ENCODE data around the gene ARHGAP11A.
A peak's percentile ranks its signal among the peaks of the same experiment; 100 is the strongest.
"Not testable (repeated sequence)": the region's sequence is repeated elsewhere in the genome, so short reads cannot be mapped to it uniquely, and the experiment has no call there.

The ARHGAP11A gene, protein sequence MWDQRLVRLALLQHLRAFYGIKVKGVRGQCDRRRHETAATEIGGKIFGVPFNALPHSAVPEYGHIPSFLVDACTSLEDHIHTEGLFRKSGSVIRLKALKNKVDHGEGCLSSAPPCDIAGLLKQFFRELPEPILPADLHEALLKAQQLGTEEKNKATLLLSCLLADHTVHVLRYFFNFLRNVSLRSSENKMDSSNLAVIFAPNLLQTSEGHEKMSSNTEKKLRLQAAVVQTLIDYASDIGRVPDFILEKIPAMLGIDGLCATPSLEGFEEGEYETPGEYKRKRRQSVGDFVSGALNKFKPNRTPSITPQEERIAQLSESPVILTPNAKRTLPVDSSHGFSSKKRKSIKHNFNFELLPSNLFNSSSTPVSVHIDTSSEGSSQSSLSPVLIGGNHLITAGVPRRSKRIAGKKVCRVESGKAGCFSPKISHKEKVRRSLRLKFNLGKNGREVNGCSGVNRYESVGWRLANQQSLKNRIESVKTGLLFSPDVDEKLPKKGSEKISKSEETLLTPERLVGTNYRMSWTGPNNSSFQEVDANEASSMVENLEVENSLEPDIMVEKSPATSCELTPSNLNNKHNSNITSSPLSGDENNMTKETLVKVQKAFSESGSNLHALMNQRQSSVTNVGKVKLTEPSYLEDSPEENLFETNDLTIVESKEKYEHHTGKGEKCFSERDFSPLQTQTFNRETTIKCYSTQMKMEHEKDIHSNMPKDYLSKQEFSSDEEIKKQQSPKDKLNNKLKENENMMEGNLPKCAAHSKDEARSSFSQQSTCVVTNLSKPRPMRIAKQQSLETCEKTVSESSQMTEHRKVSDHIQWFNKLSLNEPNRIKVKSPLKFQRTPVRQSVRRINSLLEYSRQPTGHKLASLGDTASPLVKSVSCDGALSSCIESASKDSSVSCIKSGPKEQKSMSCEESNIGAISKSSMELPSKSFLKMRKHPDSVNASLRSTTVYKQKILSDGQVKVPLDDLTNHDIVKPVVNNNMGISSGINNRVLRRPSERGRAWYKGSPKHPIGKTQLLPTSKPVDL

DNA sequence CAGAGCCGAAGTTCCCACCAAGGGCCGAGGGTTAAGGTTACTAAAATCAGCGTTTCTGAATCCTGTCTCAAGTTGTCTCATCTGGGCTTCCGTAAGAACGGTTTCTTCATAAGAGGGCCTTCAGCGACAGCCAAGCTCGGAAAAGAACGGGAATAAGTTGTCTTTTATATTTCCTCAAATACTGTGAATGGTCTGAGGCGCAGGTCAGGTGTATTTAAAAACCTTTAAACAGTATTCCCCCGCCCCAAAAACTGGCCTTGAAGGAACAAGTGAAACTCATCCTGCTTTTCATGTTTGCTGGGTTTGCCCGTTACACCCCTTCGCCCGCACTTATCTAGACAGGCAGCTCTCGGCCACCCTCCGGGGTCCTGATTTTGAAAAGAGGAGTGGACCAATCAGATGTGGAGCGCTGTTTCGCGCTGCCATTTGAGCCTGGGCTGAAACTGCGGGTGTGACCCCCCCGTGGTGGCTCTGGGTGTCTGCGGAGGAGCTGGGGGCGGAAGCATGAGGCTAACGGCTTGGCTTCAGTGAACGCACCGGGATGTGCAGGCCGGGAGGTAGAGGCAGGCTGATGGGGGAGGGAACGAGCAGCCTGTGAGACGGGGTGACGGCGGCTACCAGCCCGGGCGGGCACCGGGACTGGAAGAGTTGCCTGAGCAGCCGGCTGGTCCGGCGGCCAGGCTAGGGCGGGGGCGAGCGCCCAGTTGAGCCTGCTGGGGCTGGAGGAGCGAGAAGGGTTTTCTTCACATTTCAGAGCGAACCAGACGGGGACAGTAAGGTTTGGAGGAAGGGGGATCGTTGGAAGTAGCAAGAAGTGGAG, at the start of gene ARHGAP11A:
Gene ARHGAP11A, plus strand, starts transcription at position 454 of the 820 bp plus-strand sequence. CDS start 708 bp downstream, outside the sequence.
- not testable (repeated sequence) for DNase-seq

DNA sequence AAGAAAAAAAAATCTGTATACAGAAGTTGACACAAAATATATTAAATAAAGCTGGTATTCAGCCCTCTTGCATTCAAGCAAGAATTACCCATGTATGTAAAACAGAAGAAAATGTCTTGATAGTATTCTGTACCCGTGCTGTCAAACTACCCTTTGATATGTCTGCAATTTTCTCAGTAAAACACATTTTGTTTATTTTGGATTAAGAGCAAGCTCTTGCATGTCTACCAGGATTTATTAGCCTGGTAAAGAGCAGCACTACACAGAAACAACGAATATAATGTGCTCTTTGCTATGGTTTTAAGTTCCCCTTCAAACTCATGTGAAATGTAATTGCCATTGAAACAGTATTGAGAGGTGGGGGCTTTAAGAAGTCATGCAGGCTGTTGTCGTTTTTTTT, 46.3 kb upstream of the ARHGAP11A start:
- DNase-seq = not testable (repeated sequence)

DNA sequence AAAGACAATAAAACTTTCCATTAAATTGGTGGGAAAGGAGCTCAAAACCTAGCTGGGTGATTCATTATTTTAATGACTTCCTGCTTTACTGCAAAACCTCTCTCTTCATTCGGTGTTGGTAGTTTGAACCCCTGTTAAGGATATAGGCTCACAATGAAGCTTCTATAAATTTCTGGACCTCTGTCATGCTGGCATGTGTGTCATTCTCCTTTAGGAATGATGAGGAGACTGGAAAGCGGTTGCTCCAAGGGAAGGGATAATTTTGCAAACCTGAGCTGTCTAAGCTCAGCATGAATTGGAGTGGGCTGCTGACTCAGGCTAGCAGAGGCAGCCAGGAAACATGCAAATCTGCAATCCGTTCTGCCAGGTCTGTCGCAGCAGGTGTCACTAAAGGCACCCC, 36.8 kb upstream of the ARHGAP11A start:
- not testable (repeated sequence) for DNase-seq

DNA sequence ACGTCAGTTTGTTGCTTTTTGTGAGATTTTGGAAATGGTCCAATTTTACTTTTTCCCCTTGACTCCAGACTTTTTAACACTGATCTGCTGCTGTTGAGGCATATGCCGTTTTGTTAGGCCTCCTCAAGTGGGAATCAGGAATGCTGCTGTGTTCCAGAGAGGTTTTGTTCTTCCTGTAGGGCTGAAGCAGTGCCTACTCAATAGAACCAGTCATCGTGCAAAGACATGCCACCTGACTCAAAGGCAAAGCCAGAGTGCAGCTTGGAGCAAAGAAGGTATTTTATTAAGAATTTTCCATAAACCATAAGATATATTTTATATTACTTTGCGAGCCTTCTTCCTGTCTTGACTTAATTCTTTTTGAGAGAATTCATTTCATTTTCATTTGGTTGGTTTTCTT, 29.5 kb upstream of the ARHGAP11A start:
- DNase-seq = not testable (repeated sequence)

DNA sequence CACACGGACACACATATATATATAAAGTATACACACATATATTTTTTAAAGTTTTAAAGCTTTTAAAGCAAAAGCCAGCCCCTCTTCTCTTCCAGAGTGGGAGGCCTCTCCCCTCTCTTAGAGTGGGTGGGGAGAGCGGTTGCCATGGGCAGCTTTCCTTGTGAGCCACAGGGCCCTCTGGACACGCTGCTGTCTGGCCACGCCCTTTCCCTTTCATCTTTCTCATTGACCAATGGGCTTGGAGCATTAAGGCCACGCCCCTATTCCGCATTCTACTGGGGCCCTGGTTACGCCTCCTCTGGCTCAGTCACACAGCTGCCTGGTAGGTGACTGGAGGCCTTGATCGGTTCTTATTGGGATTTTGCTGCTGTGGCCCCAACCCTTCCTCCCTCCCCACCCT, 22.2 kb upstream of the ARHGAP11A start, which contains the start of gene GOLGA8N:
Gene GOLGA8N, plus strand, starts transcription at position 306 of the 400 bp plus-strand sequence.
- DNase-seq = not testable (repeated sequence)

DNA sequence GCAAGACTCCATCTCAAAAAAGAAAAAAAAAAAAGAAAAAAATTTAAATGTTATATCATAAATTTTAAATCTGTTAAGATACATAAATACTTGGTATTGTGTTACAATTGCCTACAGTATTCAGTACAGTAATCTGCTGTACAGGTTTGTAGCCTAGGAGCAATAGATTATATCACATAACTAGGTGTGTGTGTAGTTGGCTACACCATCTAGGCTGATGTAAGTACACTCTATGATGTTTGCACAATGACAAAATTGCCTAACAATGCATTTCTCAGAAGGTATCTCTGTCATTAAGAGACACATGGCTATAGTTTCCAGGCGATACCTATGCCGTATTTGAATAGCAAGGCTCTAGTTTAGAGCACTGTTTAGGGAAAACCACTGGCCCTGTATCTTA, 5.8 kb upstream of the ARHGAP11A start:
- DNase-seq = not testable (repeated sequence)

DNA sequence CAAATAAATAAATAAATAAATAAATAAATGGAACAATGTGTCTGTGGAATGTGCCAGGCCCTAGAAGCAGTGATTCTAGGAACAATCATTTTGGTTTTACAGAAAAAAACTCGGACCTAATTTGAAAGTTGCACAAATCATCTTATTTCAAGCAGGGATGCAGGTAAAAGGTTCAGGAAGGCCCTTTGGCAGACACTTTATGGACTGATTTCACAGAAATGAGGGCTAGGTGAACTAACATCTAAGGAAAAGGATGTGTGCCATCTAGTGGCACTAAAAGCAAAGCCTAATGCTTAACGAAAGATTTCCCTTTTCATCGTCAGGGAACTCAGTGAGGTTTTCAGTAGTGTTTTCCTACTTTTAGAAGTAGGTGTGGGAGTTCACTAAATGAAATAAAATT, 4.6 kb upstream of the ARHGAP11A start:
- DNase-seq = not testable (repeated sequence)

DNA sequence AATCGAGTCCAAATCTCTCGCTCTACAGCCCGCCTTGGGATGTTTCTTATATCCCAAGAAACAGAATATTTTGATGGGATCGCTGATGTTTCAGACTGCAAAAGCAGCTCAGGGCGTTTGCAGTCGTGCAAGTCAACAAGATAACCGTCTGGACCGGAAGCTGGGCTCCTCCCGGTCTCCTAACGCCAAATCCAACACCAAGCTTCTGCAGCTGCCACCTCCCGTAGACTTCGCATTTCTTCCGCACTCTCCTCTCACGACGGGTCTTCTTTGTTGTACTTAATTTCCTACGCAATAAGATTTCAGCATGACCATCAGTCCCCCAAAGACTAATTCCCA, 623 bp upstream of the ARHGAP11A start:
- DNase-seq = not testable (repeated sequence)

DNA sequence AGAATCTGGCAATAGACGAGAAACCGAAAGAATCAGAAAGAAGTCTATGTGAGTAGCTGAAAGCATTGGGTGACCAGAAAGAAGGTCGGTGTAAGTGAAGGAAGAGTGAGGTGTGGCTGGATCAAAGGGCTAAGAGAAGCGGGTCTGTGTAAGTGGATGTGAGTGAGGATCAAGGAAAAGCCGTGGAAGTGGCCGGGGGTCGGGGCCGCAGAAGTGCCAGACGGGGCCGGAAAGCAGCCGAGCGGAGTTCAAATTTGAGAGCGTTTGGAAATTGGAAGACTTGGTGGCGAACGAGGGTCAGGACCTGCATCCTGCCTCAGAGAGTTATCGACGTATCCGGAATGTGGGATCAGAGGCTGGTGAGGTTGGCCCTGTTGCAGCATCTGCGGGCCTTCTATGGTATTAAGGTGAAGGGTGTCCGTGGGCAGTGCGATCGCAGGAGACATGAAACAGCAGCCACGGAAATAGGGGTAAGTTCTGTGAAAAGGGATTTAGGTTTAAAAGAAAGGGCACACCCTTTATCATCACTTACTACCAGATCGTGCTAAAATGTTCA, 645 bp downstream of the ARHGAP11A start:
- not testable (repeated sequence) for DNase-seq

DNA sequence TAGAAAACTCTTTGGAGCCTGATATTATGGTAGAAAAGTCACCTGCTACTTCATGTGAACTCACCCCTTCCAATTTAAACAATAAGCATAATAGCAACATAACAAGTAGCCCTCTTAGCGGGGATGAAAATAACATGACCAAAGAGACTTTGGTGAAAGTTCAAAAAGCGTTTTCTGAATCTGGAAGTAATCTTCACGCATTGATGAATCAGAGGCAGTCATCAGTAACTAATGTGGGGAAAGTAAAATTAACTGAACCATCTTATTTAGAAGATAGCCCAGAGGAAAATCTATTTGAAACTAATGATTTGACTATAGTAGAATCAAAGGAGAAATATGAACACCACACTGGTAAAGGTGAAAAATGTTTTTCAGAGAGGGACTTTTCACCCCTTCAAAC, 21.1 kb downstream of the ARHGAP11A start:
- DNase-seq = no peak

DNA sequence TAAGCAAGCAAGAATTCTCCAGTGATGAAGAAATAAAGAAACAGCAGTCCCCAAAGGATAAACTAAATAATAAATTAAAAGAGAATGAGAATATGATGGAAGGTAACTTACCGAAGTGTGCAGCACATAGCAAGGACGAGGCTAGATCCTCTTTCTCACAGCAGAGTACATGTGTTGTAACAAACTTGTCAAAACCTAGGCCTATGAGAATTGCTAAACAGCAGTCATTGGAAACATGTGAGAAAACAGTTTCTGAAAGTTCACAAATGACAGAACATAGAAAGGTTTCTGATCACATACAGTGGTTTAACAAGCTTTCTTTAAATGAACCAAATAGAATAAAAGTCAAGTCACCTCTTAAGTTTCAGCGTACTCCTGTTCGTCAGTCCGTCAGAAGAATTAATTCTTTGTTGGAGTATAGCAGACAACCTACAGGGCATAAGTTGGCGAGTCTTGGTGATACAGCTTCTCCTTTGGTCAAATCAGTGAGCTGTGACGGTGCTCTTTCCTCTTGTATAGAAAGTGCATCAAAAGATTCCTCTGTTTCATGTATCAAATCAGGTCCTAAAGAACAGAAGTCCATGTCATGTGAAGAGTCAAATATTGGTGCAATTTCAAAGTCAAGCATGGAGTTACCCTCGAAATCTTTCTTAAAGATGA, 21.7 kb downstream of the ARHGAP11A start:
- no peak for DNase-seq

DNA sequence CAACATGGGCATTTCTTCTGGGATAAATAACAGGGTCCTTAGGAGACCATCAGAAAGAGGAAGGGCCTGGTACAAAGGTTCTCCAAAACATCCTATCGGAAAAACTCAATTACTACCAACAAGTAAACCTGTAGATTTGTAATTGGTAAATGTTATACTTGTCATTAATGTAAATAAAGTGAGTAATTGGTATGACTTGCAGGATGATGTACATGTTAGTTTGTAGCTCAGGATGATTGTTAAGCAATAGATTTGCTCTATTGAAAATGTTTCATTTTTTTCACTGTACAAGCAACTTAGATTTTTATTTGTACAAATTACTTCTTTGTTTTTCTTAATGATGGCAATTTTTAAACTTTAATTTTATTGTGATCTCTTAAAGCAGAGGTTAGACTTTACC, 22.4 kb downstream of the ARHGAP11A start:
- DNase-seq = no peak

DNA sequence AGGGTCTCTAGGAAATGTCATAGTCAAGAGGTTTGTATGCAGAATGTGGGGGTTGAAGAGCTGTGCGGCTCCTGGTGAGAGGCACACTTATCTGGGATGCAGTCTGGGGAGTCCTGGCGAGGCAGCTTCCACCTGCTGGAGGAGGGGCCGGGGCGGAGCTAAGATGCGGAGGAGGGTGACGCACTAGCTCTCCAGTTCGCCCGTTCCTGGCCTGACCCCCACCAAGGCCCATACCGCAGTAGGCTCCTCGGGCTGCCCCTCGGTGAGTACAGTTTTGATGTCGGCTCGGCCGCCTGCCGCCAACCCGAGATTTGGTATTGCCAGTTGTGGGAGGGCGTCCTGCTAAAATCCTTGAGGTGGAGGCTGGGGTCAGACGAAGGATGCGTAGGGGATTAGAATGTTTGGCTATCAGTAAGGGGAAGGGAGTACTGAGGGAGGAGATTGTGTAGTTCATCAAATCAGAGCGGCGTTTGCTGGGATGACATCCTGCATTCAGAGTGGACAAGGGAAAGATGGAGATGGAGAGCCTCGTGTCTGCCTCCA, 26.3 kb downstream of the ARHGAP11A start, which contains the start of gene SCG5:
Gene SCG5, plus strand, starts transcription at position 194 of the 543 bp plus-strand sequence. CDS start 1,883 bp downstream, outside the sequence.
- DNase-seq = peak; percentile 93

DNA sequence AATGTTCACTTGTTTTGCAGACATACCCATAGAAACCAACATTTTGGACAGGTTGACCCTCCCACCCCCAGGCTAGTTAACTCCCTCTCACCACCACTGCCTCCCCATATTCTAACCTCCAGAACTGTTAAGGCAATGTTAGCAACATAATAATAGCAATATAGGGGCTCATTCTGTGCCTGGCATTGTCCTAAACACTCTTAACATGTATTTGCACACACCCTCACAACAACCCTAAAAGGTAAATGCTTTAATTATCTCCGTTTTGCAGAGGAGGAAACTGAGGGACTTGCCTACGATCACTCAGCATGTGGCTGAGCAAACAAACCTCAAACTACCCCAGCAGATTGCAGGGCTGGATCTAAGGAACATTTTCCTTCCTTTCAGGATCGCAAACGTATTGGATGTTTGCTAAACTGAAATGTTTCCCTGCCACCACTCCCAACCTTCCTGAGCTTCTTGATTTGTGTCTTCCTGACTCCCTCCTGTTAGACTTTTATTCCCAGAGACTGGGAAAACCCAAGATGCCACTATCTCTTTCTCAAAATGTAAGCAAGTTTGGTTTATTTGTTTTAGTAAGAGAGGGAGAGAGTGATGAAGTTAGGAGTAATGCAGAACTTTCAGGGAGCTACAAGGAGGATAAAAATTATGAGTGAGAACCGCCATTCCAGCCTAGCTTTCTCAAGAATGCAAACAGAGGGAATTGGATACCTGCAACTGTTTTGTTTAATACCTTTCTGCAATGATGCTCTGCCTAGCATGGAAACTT, 27.5 kb downstream of the ARHGAP11A start:
- DNase-seq = no peak

DNA sequence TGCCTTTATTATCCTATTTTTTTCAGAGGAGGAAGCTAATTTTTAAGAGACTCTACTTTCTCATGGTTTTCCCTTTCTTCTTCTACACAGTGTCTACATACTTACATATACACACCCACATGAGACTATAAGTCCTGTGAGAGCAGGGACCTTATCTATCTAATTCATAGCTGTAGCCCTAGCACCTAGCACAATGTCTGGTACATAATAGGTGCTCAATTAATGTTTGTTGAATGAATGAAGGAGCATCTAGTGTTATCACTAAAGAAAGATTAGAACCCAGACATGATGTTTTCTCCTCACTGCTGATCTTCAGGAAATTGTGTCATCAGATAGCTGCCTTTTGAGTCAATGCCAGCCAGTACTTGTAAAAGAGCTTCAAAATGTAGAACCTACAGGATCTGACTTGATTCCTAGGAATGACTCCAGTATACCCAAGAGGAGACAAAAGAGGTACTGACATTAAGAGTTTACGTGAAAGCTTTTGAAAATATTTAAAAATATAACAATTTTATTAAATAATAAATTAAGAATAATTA, 28.7 kb downstream of the ARHGAP11A start:
- no peak for DNase-seq

DNA sequence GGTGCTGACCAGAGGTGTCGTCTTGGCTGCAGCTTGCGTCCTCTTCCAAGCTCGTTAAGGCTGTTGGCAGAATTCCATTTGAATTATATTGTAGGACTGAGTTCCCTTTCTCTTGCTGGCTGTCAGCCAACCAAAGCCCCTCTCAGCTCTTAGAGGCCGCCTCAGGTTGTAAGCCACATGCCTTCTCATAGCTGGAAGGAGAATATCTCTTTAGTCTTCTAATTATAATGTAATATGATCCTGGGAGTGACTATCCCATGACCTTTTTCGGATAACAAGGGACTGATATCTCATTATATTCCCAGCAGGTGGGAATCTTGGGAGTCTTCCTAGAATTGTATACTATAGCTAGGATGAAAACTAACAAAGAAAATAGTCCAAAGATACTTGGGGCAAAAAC, 31.0 kb downstream of the ARHGAP11A start:
- peak; percentile 74 for DNase-seq

DNA sequence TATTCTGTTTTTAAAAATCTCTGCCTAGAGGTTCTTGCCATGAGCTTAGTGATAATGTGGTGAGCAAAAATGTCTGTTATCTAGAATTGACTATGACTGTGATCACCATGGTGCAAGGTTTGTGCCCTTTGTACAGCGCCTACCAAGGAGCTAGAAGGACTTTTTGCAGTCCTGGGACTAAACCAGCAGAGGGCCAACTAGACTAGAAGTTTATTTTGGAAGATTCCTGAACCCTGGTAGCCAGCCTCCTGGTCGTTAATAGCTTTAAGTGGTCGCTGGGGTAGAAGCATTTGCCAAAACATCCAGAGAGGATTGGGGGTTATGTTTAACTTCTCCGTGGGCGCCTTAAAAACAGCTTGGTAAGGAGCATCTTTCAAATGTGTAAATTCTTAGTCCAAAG, 34.0 kb downstream of the ARHGAP11A start:
- DNase-seq = no peak

DNA sequence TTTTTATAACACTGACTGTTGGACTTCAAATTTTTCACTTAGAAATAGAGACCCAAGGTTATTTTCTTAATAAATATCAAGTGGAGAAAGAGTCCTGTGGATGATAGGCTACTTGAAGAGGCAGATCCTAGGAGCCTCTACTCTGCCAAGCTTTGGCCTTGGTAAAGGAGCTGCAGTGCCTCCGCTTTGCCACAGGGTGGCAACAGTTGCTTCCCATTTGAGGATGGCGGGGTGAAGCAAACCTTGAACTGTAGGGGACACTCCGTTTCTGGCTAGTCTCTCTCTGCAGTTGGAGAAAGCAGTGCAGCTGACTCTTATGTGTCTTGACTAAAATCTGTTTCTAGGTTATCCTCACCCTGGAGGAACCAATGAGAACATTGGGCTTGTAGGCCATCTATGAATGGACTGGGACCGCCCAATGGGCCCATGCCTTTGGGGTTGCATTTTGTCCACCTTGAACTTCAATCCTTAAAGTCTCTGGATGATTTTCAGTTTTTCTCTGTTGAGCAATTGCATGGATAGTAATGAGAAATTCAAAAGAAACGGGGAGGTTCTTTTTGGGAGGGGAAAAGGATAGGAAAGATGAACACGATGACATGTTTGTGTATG, 36.0 kb downstream of the ARHGAP11A start:
- DNase-seq = peak; percentile 36

DNA sequence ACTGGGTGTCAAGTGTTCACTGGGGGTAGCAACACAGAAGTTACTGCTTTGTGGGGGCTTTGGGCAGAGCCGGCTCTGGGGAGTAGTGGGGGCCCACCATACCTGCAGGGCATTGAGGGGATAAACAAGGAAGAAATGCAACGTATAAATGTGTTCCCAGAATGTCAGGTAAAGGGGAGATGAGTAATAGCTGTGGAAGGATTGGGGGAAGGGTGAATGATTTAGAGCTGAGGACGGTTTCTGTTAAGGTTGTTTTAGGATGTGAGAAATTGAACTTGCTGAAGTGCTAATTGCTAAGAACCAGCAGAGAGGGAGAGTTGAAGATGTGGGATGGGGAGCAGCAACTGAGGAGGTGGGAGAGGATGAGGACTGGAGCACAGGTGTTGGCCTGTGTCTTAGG, 36.9 kb downstream of the ARHGAP11A start:
- no peak for DNase-seq

DNA sequence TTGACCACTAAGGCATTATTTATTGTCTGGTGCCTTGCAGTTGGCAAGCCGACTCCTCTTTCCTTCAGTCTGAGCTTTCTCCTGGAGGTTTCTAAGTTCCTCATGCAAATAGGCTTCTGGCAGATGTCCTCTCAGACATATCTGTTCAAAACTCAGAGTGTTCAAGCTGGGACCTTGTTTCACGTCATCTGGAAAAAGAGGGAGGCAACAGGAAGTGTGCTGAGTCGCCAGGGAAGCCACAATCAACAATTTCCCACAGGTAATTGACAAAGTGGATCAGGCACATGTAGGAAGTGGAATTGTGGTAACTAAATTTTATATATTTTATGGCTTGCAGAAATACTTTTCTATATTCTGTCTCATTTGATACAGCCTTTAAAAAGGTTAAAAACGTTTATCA, 40.8 kb downstream of the ARHGAP11A start:
- no peak for DNase-seq

Data from NCI-H1092 treated with DMSO at 0.1 percent for 48 hours (cell line).